Stimulated activated effector memory CD8-positive, alpha-beta T cell treated with anti-CD3 and anti-CD28 coated beads, Interleukin-12 subunit alpha, Interleukin-12 subunit beta, amount 100 ng/mL, for 72 hours (primary cell): ENCODE data around the gene FOXO3.
A peak's percentile ranks its signal among the peaks of the same experiment; 100 is the strongest.
"Not testable (repeated sequence)": the region's sequence is repeated elsewhere in the genome, so short reads cannot be mapped to it uniquely, and the experiment has no call there.

ENCODE experiments used
- ATAC-seq: fragments of 150-1000 bp; cut with Tn5 transposase; 2 replicates; pipeline ENCODE4 v1.10.0; 2021
- DNase-seq, 2 donors: peaks; one replicate each; pipeline ENCODE4 v3.0.0; 2021 to 2022; ENCODE audit warnings: low spot score in 2 of 2
- H3K27ac Mint-ChIP-seq: one replicate; pipeline ENCODE4 v1.8.0; 2022; ENCODE audit warnings: mild to moderate bottlenecking, mixed read lengths
- H3K36me3 Mint-ChIP-seq: one replicate; pipeline ENCODE4 v1.8.0; 2022; ENCODE audit warnings: mild to moderate bottlenecking, mixed read lengths
- H3K4me1 Mint-ChIP-seq: one replicate; pipeline ENCODE4 v1.8.0; 2022; ENCODE audit warnings: mixed read lengths
- H3K4me3 Mint-ChIP-seq: one replicate; pipeline ENCODE4 v1.8.0; 2022; ENCODE audit warnings: mild to moderate bottlenecking, mixed read lengths
- H3K9me3 Mint-ChIP-seq: one replicate; pipeline ENCODE4 v1.8.0; 2022; ENCODE audit warnings: mixed read lengths

The FOXO3 gene

GRCh38 chr6:108677894-108678293 is 117.2 kb downstream of the FOXO3 start:
- H3K27ac Mint-ChIP-seq: no peak overlapping the region
- peaks cover 26% of the 10 kb centered on the region for H3K36me3 Mint-ChIP-seq
- no peaks in the 10 kb centered on the region for H3K9me3 Mint-ChIP-seq
- no peak overlapping the region for H3K4me3 Mint-ChIP-seq
- DNase-seq: no peak
- H3K4me1 Mint-ChIP-seq: peaks cover 43% of the 10 kb centered on the region
- ATAC-seq: no peak

DNA sequence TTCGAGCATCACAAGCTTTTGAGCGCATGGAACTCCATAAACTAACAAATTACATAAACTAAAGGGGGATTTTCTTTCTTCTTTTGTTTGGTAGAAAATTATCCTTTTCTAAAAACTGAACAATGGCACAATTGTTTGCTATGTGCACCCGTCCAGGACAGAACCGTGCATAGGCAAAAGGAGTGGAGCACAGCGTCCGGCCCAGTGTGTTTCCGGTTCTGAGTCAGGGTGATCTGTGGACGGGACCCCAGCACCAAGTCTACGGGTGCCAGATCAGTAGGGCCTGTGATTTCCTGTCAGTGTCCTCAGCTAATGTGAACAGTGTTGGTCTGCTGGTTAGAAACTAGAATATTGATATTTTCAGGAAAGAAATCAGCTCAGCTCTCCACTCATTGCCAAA is 119.6 kb downstream of the FOXO3 start:
- H3K36me3 Mint-ChIP-seq: peaks cover 34% of the 10 kb centered on the region
- not testable (repeated sequence) for H3K27ac Mint-ChIP-seq, ATAC-seq, H3K4me3 Mint-ChIP-seq, DNase-seq, H3K9me3 Mint-ChIP-seq
- H3K4me1 Mint-ChIP-seq: peaks cover 35% of the 10 kb centered on the region

DNA sequence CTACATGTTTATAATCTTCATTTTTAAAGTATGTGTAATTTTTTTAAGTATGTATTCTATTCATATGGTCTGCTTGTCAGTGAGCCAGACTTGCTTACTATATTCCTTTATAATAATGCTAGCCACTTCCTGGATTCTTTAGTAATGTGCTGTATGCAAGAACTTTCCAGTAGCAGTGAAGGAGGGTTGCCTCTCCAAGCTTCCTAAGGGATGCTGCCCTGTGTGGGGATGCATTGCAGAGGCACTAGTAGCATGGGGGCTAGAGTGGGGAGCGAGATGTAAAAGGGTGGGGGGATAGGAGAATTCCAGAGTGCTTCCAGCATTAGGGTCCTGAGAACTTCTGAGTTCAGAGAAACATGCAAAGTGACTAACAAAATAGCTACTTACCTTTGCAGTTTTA is 121.0 kb downstream of the FOXO3 start:
- not testable (repeated sequence) for H3K4me3 Mint-ChIP-seq, H3K27ac Mint-ChIP-seq, ATAC-seq, DNase-seq, H3K9me3 Mint-ChIP-seq
- Mint-ChIP-seq H3K36me3 (peaks cover 37% of the 10 kb centered on the region), H3K4me1 (peaks cover 38% of the 10 kb centered on the region)

GRCh38 chr6:108682383-108683119 is 121.8 kb downstream of the FOXO3 start:
- H3K27ac Mint-ChIP-seq, ATAC-seq: not testable (repeated sequence)
- H3K4me1 Mint-ChIP-seq: peaks cover 34% of the 10 kb centered on the region

GRCh38 chr6:108683976-108684375 is 123.3 kb downstream of the FOXO3 start:
- not testable (repeated sequence) for ATAC-seq, H3K27ac Mint-ChIP-seq, H3K9me3 Mint-ChIP-seq, DNase-seq, H3K4me3 Mint-ChIP-seq
- H3K4me1 Mint-ChIP-seq: peaks cover 29% of the 10 kb centered on the region
- H3K36me3 Mint-ChIP-seq: peaks cover 27% of the 10 kb centered on the region

More at GRCh38 chr6:108682383-108683119, 121.8 kb downstream of the FOXO3 start:
- not testable (repeated sequence) for H3K9me3 Mint-ChIP-seq, H3K4me3 Mint-ChIP-seq, DNase-seq
- H3K36me3 Mint-ChIP-seq: peaks cover 38% of the 10 kb centered on the region

DNA sequence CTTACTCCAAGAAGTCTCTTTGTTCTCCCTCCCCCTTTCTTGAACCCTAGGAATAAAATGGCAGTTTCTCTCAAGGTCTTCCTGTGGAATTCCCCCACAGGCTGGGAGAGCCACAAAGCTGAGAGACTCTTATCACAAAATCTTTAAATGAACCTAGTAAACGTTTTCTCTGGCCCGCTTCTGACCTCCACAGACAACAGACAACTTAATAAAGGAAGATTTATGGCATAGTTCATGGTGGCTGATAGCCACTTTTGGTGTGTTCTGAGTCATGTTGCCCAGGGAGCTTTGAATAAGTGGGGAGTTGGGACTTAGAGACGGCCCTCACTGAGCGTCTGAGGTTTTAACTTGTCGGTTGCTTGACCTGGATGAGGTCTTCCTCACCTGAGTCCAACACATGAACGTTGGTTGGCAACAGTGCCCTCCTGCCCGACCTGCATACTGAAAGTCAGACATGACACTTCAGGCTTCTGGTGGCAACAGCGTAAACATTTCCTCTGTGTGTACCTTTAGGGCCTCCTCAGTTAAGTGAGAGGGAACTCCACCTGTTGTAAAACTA is 124.1 kb downstream of the FOXO3 start:
- Mint-ChIP-seq H3K9me3 (no peaks in the 10 kb centered on the region), H3K36me3 (peaks cover 25% of the 10 kb centered on the region), H3K4me1 (peaks cover 34% of the 10 kb centered on the region), H3K27ac (peak overlapping the region; percentile 73), H3K4me3 (no peak overlapping the region)
- ATAC-seq (peak; percentile 84), DNase-seq (no peak)

- Mint-ChIP-seq H3K27ac (peak overlapping the region; percentile 73), H3K9me3 (no peaks in the 10 kb centered on the region), H3K36me3 (peaks cover 15% of the 10 kb centered on the region), H3K4me1 (peaks cover 37% of the 10 kb centered on the region), H3K4me3 (no peak overlapping the region)
- no peak for ATAC-seq
- no peak for DNase-seq
These were observed 125.3 kb downstream of the FOXO3 start for GRCh38 chr6:108685970-108686369.

DNA sequence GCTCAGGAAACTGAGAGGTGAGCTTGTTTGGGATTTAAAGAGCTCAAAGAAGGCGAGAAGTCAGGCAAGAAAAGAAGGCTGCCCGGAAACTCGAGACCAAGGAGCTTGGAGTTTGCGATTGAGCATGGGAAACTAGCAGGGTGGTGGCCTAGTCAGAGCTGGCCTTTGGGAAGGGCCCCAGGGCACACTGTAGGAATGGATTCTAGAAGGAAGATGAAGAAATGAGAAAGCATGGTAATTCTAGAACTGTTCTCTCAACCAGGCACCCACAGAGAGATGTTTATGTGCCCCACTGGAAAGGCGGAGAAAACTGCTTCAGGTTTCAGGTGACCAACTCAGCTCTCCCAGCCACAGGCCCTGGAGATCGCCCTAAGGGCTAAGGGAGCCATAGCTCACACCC is 126.2 kb downstream of the FOXO3 start:
- H3K4me3 Mint-ChIP-seq: no peak overlapping the region
- H3K36me3 Mint-ChIP-seq: peaks cover 15% of the 10 kb centered on the region
- DNase-seq (no peak), ATAC-seq (no peak)
- peak overlapping the region; percentile 73 for H3K27ac Mint-ChIP-seq
- no peaks in the 10 kb centered on the region for H3K9me3 Mint-ChIP-seq
- peaks cover 38% of the 10 kb centered on the region for H3K4me1 Mint-ChIP-seq

- no peaks in the 10 kb centered on the region for H3K9me3 Mint-ChIP-seq
These were observed 127.2 kb downstream of the FOXO3 start for GRCh38 chr6:108687921-108688320.

GRCh38 chr6:108689272-108690161 is 128.8 kb downstream of the FOXO3 start:
- ATAC-seq (no peak), DNase-seq (no peak)
- Mint-ChIP-seq H3K27ac (peak overlapping the region; percentile 39), H3K36me3 (peaks cover 13% of the 10 kb centered on the region), H3K9me3 (no peaks in the 10 kb centered on the region), H3K4me3 (no peak overlapping the region), H3K4me1 (peaks cover 35% of the 10 kb centered on the region)

More at GRCh38 chr6:108687921-108688320, 127.2 kb downstream of the FOXO3 start:
- H3K4me3 Mint-ChIP-seq: no peak overlapping the region
- DNase-seq (no peak), ATAC-seq (no peak)
- H3K27ac Mint-ChIP-seq: no peak overlapping the region
- H3K4me1 Mint-ChIP-seq: peaks cover 38% of the 10 kb centered on the region
- H3K36me3 Mint-ChIP-seq: peaks cover 15% of the 10 kb centered on the region

DNA sequence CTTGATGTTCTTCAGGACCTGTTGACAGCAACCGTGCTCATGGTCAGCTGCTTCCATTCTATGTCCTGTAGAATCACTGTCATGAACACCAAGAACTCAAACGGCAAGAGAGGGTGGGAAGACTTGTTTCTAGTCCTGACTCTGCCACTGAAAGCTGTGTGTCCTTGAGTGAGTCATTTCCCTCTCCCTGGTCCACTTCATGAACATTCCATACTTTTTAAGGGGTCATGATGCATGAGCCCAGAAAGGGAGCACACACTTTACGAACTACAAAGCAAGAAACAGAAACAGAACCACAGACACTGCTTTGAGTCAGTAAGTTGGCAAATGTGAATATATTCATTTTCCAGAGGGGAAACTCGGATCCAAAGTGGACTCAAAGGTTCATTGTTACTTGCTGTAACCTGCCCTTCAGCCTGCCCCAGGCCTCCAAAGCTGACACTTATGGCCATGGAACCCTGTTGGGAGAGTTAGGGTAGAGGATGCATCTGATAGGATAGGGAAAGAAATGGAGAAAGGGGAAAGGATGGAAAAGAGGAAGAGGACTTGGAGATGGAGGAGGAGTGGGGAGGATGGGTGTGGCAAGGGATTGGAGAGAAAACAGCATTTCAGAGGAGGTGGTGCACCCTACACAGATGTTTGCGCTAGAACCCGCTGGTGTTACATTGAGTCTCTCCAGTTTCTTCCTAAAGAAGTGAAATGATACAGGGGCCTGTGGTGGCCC is 129.8 kb downstream of the FOXO3 start:
- H3K36me3 Mint-ChIP-seq: peaks cover 6% of the 10 kb centered on the region
- H3K4me1 Mint-ChIP-seq: peaks cover 26% of the 10 kb centered on the region
- no peak overlapping the region for H3K4me3 Mint-ChIP-seq
- DNase-seq: no peak
- no peaks in the 10 kb centered on the region for H3K9me3 Mint-ChIP-seq
- H3K27ac Mint-ChIP-seq: peak overlapping the region; percentile 39
- no peak for ATAC-seq

GRCh38 chr6:108693430-108694154 is 132.9 kb downstream of the FOXO3 start:
- H3K4me1 Mint-ChIP-seq: peaks cover 9% of the 10 kb centered on the region
- DNase-seq (no peak), ATAC-seq (peak; percentile 17)
- no peak overlapping the region for H3K4me3 Mint-ChIP-seq
- no peaks in the 10 kb centered on the region for H3K9me3 Mint-ChIP-seq
- H3K36me3 Mint-ChIP-seq: no peaks in the 10 kb centered on the region
- H3K27ac Mint-ChIP-seq: no peak overlapping the region

- Mint-ChIP-seq H3K27ac (no peak overlapping the region), H3K36me3 (no peaks in the 10 kb centered on the region), H3K9me3 (no peaks in the 10 kb centered on the region), H3K4me1 (peaks cover 4% of the 10 kb centered on the region), H3K4me3 (no peak overlapping the region)
- ATAC-seq (no peak), DNase-seq (no peak)
These were observed 134.1 kb downstream of the FOXO3 start for GRCh38 chr6:108694816-108695215.

DNA sequence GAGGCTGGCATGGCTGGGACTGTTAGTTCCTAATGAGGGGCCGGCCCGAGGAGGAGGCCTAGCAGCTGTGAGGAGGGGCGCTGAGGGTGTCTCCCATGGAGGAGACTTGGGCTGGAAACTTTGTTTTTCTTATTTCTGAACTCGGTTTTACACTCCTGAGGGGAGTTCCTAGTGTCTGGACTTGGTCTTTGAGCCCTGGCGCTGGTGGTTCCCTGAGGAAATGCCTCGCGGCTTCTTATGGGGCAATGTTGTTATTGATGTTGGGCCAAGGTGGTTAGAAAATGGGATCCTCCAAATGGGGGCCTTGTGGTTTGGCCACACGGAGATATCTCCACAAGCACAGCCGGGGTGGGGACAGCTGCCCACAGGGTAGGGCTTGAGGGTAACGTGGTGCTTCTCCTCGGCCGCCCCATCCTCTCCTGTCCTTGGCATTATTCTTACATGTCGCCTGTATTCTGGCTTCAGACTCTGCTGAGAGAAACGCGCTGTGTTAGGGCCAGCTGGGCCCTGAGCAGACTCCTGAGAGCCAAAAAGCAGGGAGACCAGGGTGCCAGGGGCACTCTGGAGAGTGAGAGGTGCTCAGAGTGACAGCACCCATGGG is 136.9 kb downstream of the FOXO3 start:
- Mint-ChIP-seq H3K4me1 (no peaks in the 10 kb centered on the region), H3K4me3 (no peak overlapping the region), H3K27ac (no peak overlapping the region), H3K9me3 (peaks cover 15% of the 10 kb centered on the region), H3K36me3 (no peaks in the 10 kb centered on the region)
- ATAC-seq (no peak), DNase-seq (no peak)
